ENCODE data around the gene CASKIN2. TPM values are rescaled to one million over a fixed set of nuclear protein-coding genes. Genes with fewer than 3 reads are reported as not detected.
A peak's percentile ranks its signal among the peaks of the same experiment; 100 is the strongest.
"Not testable (repeated sequence)": the region's sequence is repeated elsewhere in the genome, so short reads cannot be mapped to it uniquely, and the experiment has no call there.

The CASKIN2 gene
- total RNA-seq, 1 donor from 2014 or later: 42.3 TPM

GRCh38 chr17:75457047-75457654, 58.2 kb downstream of the CASKIN2 start:
- Mint-ChIP-seq H3K4me1 (peaks cover 56% of the 10 kb centered on the region), H3K36me3 (ENCODE audit: low read depth) (no peaks in the 10 kb centered on the region), H3K4me3 (peak overlapping the region; percentile 94), H3K9me3 (no peaks in the 10 kb centered on the region), H3K27me3 (ENCODE audit: low read depth) (no peaks in the 10 kb centered on the region), H3K27ac (ENCODE audit: unreplicated experiment) (peak overlapping the region; percentile 95)
- peak; percentile 32 for DNase-seq (ENCODE audit: low read depth, low spot score)
- no peak for TF ChIP-seq CTCF (conservative IDR thresholded peaks at IDR 0.05)

- H3K4me3 Mint-ChIP-seq: peak within 1 kb of the TSS; percentile 94
- H3K9me3 Mint-ChIP-seq: no peaks in the 10 kb centered on the region
- DNase-seq (ENCODE audit: low read depth, low spot score): peak; percentile 86
- no peaks in the 10 kb centered on the region for H3K27me3 Mint-ChIP-seq (ENCODE audit: low read depth)
- H3K36me3 Mint-ChIP-seq (ENCODE audit: low read depth): no peaks in the 10 kb centered on the region
- peaks cover 56% of the 10 kb centered on the region for H3K4me1 Mint-ChIP-seq
- peak within 1 kb of the TSS; percentile 95 for H3K27ac Mint-ChIP-seq (ENCODE audit: unreplicated experiment)
- TF ChIP-seq CTCF (conservative IDR thresholded peaks at IDR 0.05): no peak
These were observed 58.8 kb downstream of the CASKIN2 start, which contains the start of gene TMEM94 for GRCh38 chr17:75456417-75457046. TMEM94 (plus strand) TSS chr17:75456635; CDS start chr17:75471906, 15,271 bp downstream.

GRCh38 chr17:75456039-75456416, 59.3 kb downstream of the CASKIN2 start:
- peak overlapping the region; percentile 92 for H3K27ac Mint-ChIP-seq (ENCODE audit: unreplicated experiment)
- H3K27me3 Mint-ChIP-seq (ENCODE audit: low read depth): no peaks in the 10 kb centered on the region
- DNase-seq (ENCODE audit: low read depth, low spot score): no peak
- H3K9me3 Mint-ChIP-seq: no peaks in the 10 kb centered on the region
- peaks cover 55% of the 10 kb centered on the region for H3K4me1 Mint-ChIP-seq
- no peak for TF ChIP-seq CTCF (conservative IDR thresholded peaks at IDR 0.05)
- H3K36me3 Mint-ChIP-seq (ENCODE audit: low read depth): no peaks in the 10 kb centered on the region
- H3K4me3 Mint-ChIP-seq: peak overlapping the region; percentile 94

- not testable (repeated sequence) for H3K27me3 Mint-ChIP-seq (ENCODE audit: low read depth); H3K27ac Mint-ChIP-seq (ENCODE audit: unreplicated experiment); H3K9me3 Mint-ChIP-seq; H3K36me3 Mint-ChIP-seq (ENCODE audit: low read depth); DNase-seq (ENCODE audit: low read depth, low spot score)
- peak overlapping the region; percentile 9 for H3K4me3 Mint-ChIP-seq
- H3K4me1 Mint-ChIP-seq: peaks cover 46% of the 10 kb centered on the region
These were observed 60.7 kb downstream of the CASKIN2 start for GRCh38 chr17:75454672-75455071.

GRCh38 chr17:75454193-75454592, 61.1 kb downstream of the CASKIN2 start:
- no peaks in the 10 kb centered on the region for H3K9me3 Mint-ChIP-seq
- H3K27ac Mint-ChIP-seq (ENCODE audit: unreplicated experiment): no peak overlapping the region

More at GRCh38 chr17:75454193-75454592, 61.1 kb downstream of the CASKIN2 start:
- Mint-ChIP-seq H3K27me3 (ENCODE audit: low read depth) (no peaks in the 10 kb centered on the region), H3K36me3 (ENCODE audit: low read depth) (no peaks in the 10 kb centered on the region), H3K4me1 (peaks cover 43% of the 10 kb centered on the region), H3K4me3 (peak overlapping the region; percentile 9)
- no peak for TF ChIP-seq CTCF (conservative IDR thresholded peaks at IDR 0.05)
- DNase-seq (ENCODE audit: low read depth, low spot score): no peak

All from neural crest cell (in vitro differentiated cells).